ENCODE measurements around the gene DIPK1B.
A peak's percentile ranks its signal among the peaks of the same experiment; 100 is the strongest.

DIPK1B gene

DNA sequence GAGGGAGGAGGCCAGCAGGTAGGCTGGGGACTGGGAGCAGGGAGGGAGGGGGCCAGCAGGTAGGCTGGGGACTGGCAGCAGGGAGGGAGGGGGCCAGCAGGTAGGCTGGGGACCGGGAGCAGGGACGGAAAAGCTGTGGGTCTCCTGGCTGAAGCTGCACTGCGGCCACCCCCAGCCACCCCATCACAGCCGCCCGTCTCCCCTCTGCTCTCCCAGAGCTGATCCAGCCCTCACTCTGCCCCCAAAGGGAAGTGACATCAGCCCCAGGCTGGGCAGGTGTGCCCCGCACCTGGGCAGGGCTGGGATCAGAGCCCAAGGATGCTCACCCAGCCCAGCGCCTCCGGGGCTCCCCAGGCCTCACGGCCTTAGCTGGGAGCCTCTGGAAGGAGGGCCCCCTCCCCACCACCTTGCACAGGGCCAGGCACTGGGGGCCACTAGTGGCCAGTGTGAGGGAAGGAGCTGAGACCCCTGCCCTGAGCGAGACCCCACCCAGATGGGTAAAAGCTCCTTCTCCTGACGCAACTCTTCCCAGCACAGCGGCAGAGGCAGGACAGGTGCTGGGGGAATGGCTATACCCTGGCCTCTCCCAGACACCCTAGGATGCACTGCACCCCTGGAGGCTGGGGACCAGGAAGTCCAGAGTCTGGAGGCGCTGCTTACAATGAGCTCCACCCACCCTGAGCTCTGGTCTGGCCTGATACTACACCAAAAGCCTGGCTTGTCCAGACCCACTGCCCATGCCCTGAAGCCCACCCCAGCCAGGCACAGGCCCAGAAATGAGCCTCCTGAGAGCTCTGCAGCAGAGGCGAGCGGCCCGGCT, 36.7 kb upstream of the DIPK1B start:
- H3K27ac ChIP-seq: no peak overlapping the region
- TF ChIP-seq, protein P1, sequence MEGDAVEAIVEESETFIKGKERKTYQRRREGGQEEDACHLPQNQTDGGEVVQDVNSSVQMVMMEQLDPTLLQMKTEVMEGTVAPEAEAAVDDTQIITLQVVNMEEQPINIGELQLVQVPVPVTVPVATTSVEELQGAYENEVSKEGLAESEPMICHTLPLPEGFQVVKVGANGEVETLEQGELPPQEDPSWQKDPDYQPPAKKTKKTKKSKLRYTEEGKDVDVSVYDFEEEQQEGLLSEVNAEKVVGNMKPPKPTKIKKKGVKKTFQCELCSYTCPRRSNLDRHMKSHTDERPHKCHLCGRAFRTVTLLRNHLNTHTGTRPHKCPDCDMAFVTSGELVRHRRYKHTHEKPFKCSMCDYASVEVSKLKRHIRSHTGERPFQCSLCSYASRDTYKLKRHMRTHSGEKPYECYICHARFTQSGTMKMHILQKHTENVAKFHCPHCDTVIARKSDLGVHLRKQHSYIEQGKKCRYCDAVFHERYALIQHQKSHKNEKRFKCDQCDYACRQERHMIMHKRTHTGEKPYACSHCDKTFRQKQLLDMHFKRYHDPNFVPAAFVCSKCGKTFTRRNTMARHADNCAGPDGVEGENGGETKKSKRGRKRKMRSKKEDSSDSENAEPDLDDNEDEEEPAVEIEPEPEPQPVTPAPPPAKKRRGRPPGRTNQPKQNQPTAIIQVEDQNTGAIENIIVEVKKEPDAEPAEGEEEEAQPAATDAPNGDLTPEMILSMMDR (conservative IDR thresholded peaks at IDR 0.05): no peak

DNA sequence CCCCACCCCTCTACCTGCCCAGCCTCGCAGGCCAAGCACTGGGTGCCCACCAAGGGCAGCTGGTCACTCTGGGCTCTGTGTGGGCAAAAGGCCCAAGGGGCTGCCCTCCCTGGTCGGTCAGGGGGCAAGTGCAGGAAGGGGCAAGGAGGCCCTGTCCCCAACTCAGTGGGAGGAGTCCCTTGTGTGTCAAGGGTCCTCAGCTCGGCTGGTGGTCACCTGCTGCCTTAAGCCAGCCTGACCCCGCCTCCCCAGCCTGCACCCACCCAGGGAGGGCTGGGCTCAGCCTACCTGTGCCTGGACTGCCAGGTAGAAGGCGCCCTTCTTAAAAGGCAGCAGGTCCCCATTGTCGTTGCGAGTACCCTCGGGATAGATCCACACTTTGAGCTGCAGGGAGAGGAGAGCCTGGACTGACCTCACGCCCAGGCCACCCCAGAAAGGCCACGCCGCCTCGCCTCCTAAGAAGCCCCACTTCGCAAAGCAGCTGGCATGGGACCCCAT, 36.0 kb upstream of the DIPK1B start:
- no peak overlapping the region for H3K27ac ChIP-seq
- TF ChIP-seq, protein P1 (conservative IDR thresholded peaks at IDR 0.05): no peak

DNA sequence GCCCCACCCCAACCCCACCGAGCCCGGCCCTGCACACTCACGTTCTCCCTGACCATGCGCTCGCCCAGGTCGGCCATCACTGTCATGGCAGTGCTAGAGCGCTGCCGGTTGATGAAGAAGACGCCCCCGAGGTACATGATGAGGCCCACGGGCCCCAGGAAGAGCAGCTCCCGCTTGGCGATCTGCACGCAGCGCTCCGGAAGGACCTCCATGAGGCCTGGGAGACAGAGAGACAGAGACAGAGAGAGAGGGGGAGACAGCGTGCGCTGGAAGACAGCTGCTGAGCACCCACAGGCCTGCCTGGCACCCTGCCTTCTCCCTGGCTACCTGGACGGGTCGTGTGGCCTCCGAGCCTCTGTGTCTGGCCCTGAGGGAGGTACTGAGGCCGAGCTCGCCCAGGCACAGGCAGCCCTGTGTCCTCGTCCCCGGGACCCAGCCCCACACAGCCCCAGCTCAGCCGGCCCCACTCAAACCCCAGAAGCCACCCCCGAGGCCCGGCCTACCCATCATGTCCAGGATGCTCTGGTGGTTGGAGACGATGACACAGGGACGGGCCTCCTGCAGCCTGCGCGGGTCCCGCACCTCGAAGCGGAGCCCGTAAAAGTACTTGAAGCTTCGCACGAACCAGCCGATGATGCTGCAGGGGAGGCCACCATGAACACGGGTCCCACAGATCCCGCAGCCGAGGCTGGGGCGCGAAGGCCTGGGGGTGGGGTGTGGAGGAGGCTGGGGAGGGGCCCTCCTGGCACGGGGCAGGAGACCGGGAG, 35.3 kb upstream of the DIPK1B start:
- TF ChIP-seq, protein P1 (conservative IDR thresholded peaks at IDR 0.05): no peak
- H3K27ac ChIP-seq: no peak overlapping the region; the same call in 1 of the 2 replicates

DNA sequence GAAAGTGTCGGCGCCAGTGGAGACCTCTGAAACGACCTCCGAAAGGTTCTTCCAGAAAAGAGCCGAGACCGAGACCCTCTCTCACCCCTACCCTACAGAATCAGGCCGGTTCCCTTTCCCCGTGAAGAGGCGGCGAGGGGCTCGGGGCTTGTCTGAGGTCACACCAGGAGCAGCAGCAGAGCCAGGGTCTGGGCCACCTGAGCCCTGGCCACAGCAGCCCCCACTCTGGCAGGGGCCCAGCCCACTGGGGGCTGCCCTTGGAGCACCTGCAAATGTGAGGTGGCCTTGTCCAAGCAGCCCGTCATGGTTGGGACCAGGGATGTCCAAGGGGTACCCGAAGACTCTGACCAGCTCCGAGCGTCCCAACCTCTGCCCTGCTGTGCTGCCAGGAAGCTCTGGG, 34.3 kb upstream of the DIPK1B start:
- H3K27ac ChIP-seq: peak overlapping the region; percentile 88
- TF ChIP-seq, protein P1 (conservative IDR thresholded peaks at IDR 0.05): no peak

DNA sequence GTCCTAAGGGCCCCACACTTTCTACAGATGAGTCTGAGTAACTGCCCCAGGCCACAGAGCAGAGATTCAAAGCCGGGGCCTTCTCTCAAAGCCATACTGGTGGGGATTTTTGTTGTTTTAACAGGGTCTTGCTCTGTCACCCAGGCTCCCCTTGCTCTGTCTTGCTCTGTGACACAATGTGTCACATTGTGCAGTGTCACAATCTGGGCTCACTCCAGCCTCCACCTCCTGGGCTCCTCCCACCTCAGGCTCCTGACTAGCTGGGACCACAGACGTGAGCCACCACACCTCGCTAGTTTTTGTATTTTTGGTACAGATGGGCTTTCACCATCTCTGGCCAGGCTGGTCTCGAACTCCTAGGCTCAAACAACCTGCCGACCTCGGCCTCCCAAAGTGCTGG, 33.7 kb upstream of the DIPK1B start:
- TF ChIP-seq, protein P1 (conservative IDR thresholded peaks at IDR 0.05): no peak
- H3K27ac ChIP-seq: peak overlapping the region; percentile 88

DNA sequence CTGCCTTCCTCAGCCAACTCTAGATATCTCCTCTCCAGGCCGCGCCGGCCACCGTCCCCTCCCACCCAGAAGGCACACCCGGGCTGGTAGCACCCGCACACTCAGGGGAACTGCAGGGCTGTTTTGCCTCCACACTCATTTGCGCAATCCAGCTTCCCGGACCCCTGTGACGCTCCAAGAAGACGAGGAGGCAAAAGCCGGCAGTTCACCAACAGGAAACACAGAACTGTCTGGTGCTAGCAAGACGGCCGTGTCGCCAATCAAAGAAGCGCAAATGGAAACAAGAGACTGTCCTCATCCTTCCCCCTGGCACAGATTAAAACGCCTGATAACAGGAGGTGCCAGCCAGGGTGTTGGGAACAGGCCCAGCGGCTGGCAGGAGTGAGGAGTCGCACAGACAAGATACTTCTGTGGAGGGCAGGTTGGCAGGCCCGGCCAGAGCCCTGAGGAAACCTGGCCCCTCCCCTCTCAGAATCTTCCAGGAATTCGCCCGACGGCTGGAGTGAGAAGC, 32.9 kb upstream of the DIPK1B start:
- TF ChIP-seq, protein P1 (conservative IDR thresholded peaks at IDR 0.05): no peak
- H3K27ac ChIP-seq: peak overlapping the region; percentile 88

DNA sequence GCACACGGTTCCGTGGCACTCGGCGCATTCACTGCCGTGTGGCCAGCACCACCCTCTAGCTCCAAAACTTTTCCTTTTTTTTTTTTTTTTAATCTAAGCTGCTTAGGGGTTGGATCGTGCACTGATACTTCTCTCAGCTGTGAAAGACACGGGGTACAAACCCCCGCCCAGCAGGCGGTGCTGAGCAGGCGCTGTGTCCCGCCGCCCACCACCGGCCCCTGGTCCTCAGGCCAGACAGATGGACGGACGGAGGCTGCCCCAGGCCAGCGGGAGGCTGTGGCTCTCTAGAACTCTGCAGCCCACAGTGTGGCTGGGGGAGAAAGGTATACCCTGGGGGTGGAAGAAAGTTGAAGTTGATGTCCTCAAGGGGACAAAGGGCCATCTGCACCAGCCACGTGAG, 31.3 kb upstream of the DIPK1B start:
- TF ChIP-seq, protein P1 (conservative IDR thresholded peaks at IDR 0.05): no peak
- H3K27ac ChIP-seq: peak overlapping the region; percentile 88; the same call in 1 of the 2 replicates
